ENCODE measurements around the gene GLCE.

GLCE gene

GRCh38 chr15:69236505-69236904 is 76.1 kb downstream of the GLCE start:
- Histone ChIP-seq H3K27ac (ENCODE audit: low read depth, low read length, poor library complexity, severe bottlenecking) (no peak overlapping the region), H2AFZ (ENCODE audit: low read length) (no peak overlapping the region), H3K27me3 (ENCODE audit: insufficient read depth, low read length) (no peaks in the 10 kb centered on the region), H3K79me2 (ENCODE audit: insufficient read depth, low read length) (no peaks in the 10 kb centered on the region), H3K36me3 (ENCODE audit: insufficient read depth, low read length) (no peaks in the 10 kb centered on the region), H4K20me1 (ENCODE audit: insufficient read depth, low read length) (no peaks in the 10 kb centered on the region), H3K9me3 (ENCODE audit: low read length) (no peaks in the 10 kb centered on the region), H3F3A (ENCODE audit: insufficient read depth, low read length) (no peaks in the 10 kb centered on the region), H3K4me2 (ENCODE audit: low read length) (no peak overlapping the region), H3K4me3 (ENCODE audit: low read depth, low read length, poor library complexity, severe bottlenecking) (no peak overlapping the region), H3K9ac (ENCODE audit: low read length) (no peak overlapping the region), H3K4me1 (ENCODE audit: insufficient read depth, low read length, severe bottlenecking) (no peaks in the 10 kb centered on the region), H3K9me2 (ENCODE audit: low read depth, low read length) (no peaks in the 10 kb centered on the region)
- TF ChIP-seq EZH2 (IDR thresholded peaks at IDR 0.05; ENCODE audit: borderline replicate concordance, low read length): no peak
- no peak for TF ChIP-seq CTCF (IDR thresholded peaks at IDR 0.05; ENCODE audit: low read length)

DNA sequence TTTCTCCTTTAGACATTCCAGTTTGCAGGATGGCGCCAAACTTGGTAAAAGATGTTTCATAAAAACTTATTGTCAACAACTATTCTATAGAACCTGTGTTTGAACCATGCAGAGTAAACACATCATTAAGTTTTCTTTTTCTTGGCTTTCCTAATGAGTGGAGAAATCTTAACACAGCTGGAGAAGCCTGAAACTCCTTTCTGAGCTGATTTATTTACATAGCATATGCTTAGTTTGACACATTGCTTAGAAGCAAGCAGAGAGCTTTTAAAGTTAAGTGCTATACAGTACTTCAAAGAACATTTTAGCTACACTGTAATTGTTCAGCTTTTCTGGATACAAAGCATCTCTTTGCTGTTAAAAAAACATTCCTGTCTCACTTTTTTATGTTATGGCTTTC is 77.3 kb downstream of the GLCE start:
- Histone ChIP-seq H3F3A (ENCODE audit: insufficient read depth, low read length) (no peaks in the 10 kb centered on the region), H3K36me3 (ENCODE audit: insufficient read depth, low read length) (no peaks in the 10 kb centered on the region), H3K9me2 (ENCODE audit: low read depth, low read length) (no peaks in the 10 kb centered on the region), H3K79me2 (ENCODE audit: insufficient read depth, low read length) (no peaks in the 10 kb centered on the region), H4K20me1 (ENCODE audit: insufficient read depth, low read length) (no peaks in the 10 kb centered on the region), H3K4me1 (ENCODE audit: insufficient read depth, low read length, severe bottlenecking) (no peaks in the 10 kb centered on the region), H3K9ac (ENCODE audit: low read length) (no peak overlapping the region), H2AFZ (ENCODE audit: low read length) (no peak overlapping the region), H3K4me3 (ENCODE audit: low read depth, low read length, poor library complexity, severe bottlenecking) (no peak overlapping the region), H3K27ac (ENCODE audit: low read depth, low read length, poor library complexity, severe bottlenecking) (no peak overlapping the region), H3K4me2 (ENCODE audit: low read length) (no peak overlapping the region), H3K9me3 (ENCODE audit: low read length) (no peaks in the 10 kb centered on the region), H3K27me3 (ENCODE audit: insufficient read depth, low read length) (no peaks in the 10 kb centered on the region)
- no peak for TF ChIP-seq CTCF (IDR thresholded peaks at IDR 0.05; ENCODE audit: low read length)
- no peak for TF ChIP-seq EZH2 (IDR thresholded peaks at IDR 0.05; ENCODE audit: borderline replicate concordance, low read length)

DNA sequence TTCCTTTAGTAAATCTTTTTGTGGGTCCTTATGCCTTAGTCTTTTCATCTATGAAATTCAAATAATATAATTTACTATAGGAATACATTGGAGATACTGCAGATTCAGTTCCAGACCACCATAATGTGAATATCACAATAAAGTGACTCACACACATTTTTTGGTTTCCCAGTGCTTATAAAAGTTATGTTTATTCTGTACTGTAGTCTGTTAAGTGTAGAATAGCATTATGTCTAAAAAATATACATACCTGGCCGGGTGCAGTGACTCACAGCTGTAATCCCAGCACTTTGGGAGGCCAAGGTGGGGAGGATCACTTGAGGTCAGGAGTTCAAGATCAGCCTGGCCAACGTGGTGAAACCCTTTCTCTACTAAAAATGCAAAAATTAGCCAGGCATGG is 84.4 kb downstream of the GLCE start:
- Histone ChIP-seq H3K36me3 (ENCODE audit: insufficient read depth, low read length) (no peaks in the 10 kb centered on the region), H3F3A (ENCODE audit: insufficient read depth, low read length) (no peaks in the 10 kb centered on the region), H3K4me1 (ENCODE audit: insufficient read depth, low read length, severe bottlenecking) (no peaks in the 10 kb centered on the region), H3K9me2 (ENCODE audit: low read depth, low read length) (no peaks in the 10 kb centered on the region), H3K9ac (ENCODE audit: low read length) (no peak overlapping the region), H2AFZ (ENCODE audit: low read length) (no peak overlapping the region), H3K4me2 (ENCODE audit: low read length) (no peak overlapping the region), H4K20me1 (ENCODE audit: insufficient read depth, low read length) (no peaks in the 10 kb centered on the region), H3K27me3 (ENCODE audit: insufficient read depth, low read length) (no peaks in the 10 kb centered on the region), H3K9me3 (ENCODE audit: low read length) (no peaks in the 10 kb centered on the region), H3K27ac (ENCODE audit: low read depth, low read length, poor library complexity, severe bottlenecking) (no peak overlapping the region), H3K4me3 (ENCODE audit: low read depth, low read length, poor library complexity, severe bottlenecking) (no peak overlapping the region), H3K79me2 (ENCODE audit: insufficient read depth, low read length) (no peaks in the 10 kb centered on the region)
- TF ChIP-seq EZH2 (IDR thresholded peaks at IDR 0.05; ENCODE audit: borderline replicate concordance, low read length) (no peak), CTCF (IDR thresholded peaks at IDR 0.05; ENCODE audit: low read length) (no peak)
